ENCODE measurements around the gene RPS19.

- TF ChIP-seq CTCF (conservative IDR thresholded peaks at IDR 0.05), result no peak
- no peak for TF ChIP-seq EZH2 (IDR thresholded peaks at IDR 0.05; ENCODE audit: low read depth)
Measured at GRCh38 chr19:41859213-41859617, 840 bp upstream of the RPS19 start.

Data from PC-9 (cell line).